Breast epithelium (tissue), 4 donors: ENCODE measurements around the gene FGR. TPM values are rescaled to one million over a fixed set of nuclear protein-coding genes. Genes with fewer than 3 reads are reported as not detected.
"Not testable (repeated sequence)": the region's sequence is repeated elsewhere in the genome, so short reads cannot be mapped to it uniquely, and the experiment has no call there.

Experiments used
- DNase-seq, 2 donors: peaks; one replicate each; pipeline ENCODE4 v3.0.0-alpha.2; 2019; ENCODE audit warnings: low spot score in 2 of 2
- H3K27ac ChIP-seq, 2 donors: fragments of 200-600 bp; sonication (generic) in 1 of 2; one replicate each; pipeline ENCODE4 v1.5.1; 2016 to 2019; ENCODE audit warnings: mild to moderate bottlenecking in 1 of 2
- H3K27me3 ChIP-seq, 2 donors: fragments of 200-600 bp; sonication (generic) in 1 of 2; one replicate each; pipeline versions ENCODE4 v1.5.1 to v1.6.0; 2017 to 2019; ENCODE audit warnings: control low read depth in 1 of 2, mild to moderate bottlenecking in 1 of 2
- H3K36me3 ChIP-seq: fragments of 200-600 bp; one replicate; pipeline ENCODE4 v1.5.1; 2019
- H3K4me1 ChIP-seq, 2 donors: fragments of 200-600 bp; sonication (generic); one replicate each; pipeline ENCODE4 v1.5.1; 2016 to 2019; ENCODE audit warnings: control low read depth in 1 of 2
- H3K4me3 ChIP-seq, 3 donors: fragments of 200-600 bp; sonication (generic); 1 replicate in 2 of 3; 2 replicates in 1 of 3; pipeline ENCODE4 v1.5.1; 2016 to 2019; ENCODE audit warnings: mild to moderate bottlenecking in 3 of 3, moderate library complexity in 2 of 3
- H3K9me3 ChIP-seq, 2 donors: fragments of 200-600 bp; sonication (generic) in 1 of 2; one replicate each; pipeline ENCODE4 v1.5.1; 2016 to 2019; ENCODE audit warnings: control low read depth in 1 of 2
- CTCF ChIP-seq, 3 donors: fragments of 450-650 bp; IDR thresholded peaks; one replicate each; pipeline ENCODE4 v1.5.1; 2016 to 2017; ENCODE audit warnings: antibody characterized with exemption in 3 of 3, mild to moderate bottlenecking in 3 of 3, moderate library complexity in 3 of 3
- POLR2A ChIP-seq: fragments of 450-650 bp; IDR thresholded peaks from one replicate; pipeline ENCODE4 v1.6.1; 2016; ENCODE audit warnings: antibody characterized with exemption, mild to moderate bottlenecking, moderate library complexity
- POLR2AphosphoS5 ChIP-seq, 3 donors: sonication (generic); formaldehyde crosslinking; IDR thresholded peaks; one replicate each; pipeline ENCODE4 v1.6.1; 2017; ENCODE audit warnings: antibody characterized with exemption in 3 of 3
- intact Hi-C: fragments of 100-400 bp; cut with DNase I; formaldehyde crosslinking; loops from one replicate; pipeline ENCODE4 v1.15.1; 2023; ENCODE audit warnings: low total_unique reads
- total RNA-seq, 3 donors: library from RNA; depleted of rRNA; stranded (reverse); fragments of >200 nt; gene quantifications; one replicate each; pipeline ENCODE4 v1.1.0, GENCODE V29; 2016

The FGR gene
- total RNA-seq, 3 donors from 2014 or later, result 22.1 to 46.9 (median 24.3) TPM

- no peaks in the 10 kb centered on the region for H3K9me3 ChIP-seq
- H3K36me3 ChIP-seq, result no peaks in the 10 kb centered on the region
- DNase-seq, result no peak
- H3K4me3 ChIP-seq, result peak overlapping the region in 1 of 3 donors; percentile 54
- H3K27me3 ChIP-seq, result no peaks in the 10 kb centered on the region
- no peaks in the 10 kb centered on the region for H3K4me1 ChIP-seq
- no peak for TF ChIP-seq CTCF (IDR thresholded peaks at IDR 0.05)
- TF ChIP-seq POLR2A, result no peak
- no peak for TF ChIP-seq POLR2AphosphoS5 (IDR thresholded peaks at IDR 0.05)
- intact Hi-C loops, result no loop called here
- peak overlapping the region; percentile 61 to 82 for H3K27ac ChIP-seq
Measured at GRCh38 chr1:27633298-27633610, 1.7 kb downstream of the FGR start.

- H3K4me1 ChIP-seq, result no peaks in the 10 kb centered on the region
- H3K36me3 ChIP-seq, result no peaks in the 10 kb centered on the region
- H3K4me3 ChIP-seq, result no peak overlapping the region
- DNase-seq, result no peak
- no peaks in the 10 kb centered on the region for H3K27me3 ChIP-seq
- TF ChIP-seq POLR2A, result no peak
- no peak for TF ChIP-seq POLR2AphosphoS5 (IDR thresholded peaks at IDR 0.05)
- TF ChIP-seq CTCF (IDR thresholded peaks at IDR 0.05), result no peak
- no peaks in the 10 kb centered on the region for H3K9me3 ChIP-seq
- peak overlapping the region; percentile 40 to 82 for H3K27ac ChIP-seq
- intact Hi-C loops, result no loop called here
Measured at GRCh38 chr1:27632387-27633297, 2.3 kb downstream of the FGR start.

- intact Hi-C loops, result no loop called here
- H3K4me3 ChIP-seq, result no peak overlapping the region
- TF ChIP-seq POLR2AphosphoS5 (IDR thresholded peaks at IDR 0.05) (peak in 2 of 3 donors; percentile 20 to 52), POLR2A (no peak), CTCF (IDR thresholded peaks at IDR 0.05) (no peak)
- H3K9me3 ChIP-seq, result no peaks in the 10 kb centered on the region
- peak overlapping the region; percentile 74 to 82 for H3K27ac ChIP-seq
- no peaks in the 10 kb centered on the region for H3K27me3 ChIP-seq
- peak in 1 of 2 donors; percentile 49 for DNase-seq
- H3K36me3 ChIP-seq, result no peaks in the 10 kb centered on the region
- H3K4me1 ChIP-seq, result no peaks in the 10 kb centered on the region
Measured at GRCh38 chr1:27630859-27631491, 4.0 kb downstream of the FGR start.

- intact Hi-C loops, result no loop called here
- H3K36me3 ChIP-seq, result no peaks in the 10 kb centered on the region
- no peak for DNase-seq
- no peaks in the 10 kb centered on the region for H3K27me3 ChIP-seq
- TF ChIP-seq CTCF (IDR thresholded peaks at IDR 0.05) (no peak), POLR2AphosphoS5 (IDR thresholded peaks at IDR 0.05) (no peak), POLR2A (no peak)
- H3K27ac ChIP-seq, result peak overlapping the region in 1 of 2 donors; percentile 57
- no peak overlapping the region for H3K4me3 ChIP-seq
- H3K9me3 ChIP-seq, result no peaks in the 10 kb centered on the region
- H3K4me1 ChIP-seq, result no peaks in the 10 kb centered on the region
Measured at GRCh38 chr1:27628712-27629111, 6.3 kb downstream of the FGR start.

GRCh38 chr1:27627733-27628132 lies 7.3 kb downstream of the FGR start:
- DNase-seq, H3K4me1 ChIP-seq, H3K4me3 ChIP-seq, H3K27me3 ChIP-seq, H3K27ac ChIP-seq, H3K9me3 ChIP-seq, intact Hi-C loops, H3K36me3 ChIP-seq: not testable (repeated sequence)
